GM10266 (cell line): ENCODE measurements around the gene LRIG3.
"Not testable (repeated sequence)": the region's sequence is repeated elsewhere in the genome, so short reads cannot be mapped to it uniquely, and the experiment has no call there.

Source experiments
- DNase-seq: peaks from one replicate; pipeline ENCODE4 v3.0.0; 2012; ENCODE audit errors: extremely low spot score
- CTCF ChIP-seq: IDR thresholded peaks from 2 replicates; pipeline ENCODE4 v1.5.1; 2012; ENCODE audit warnings: mild to moderate bottlenecking, low read depth; ENCODE audit not compliant: control insufficient read depth, insufficient read depth; ENCODE audit errors: missing control alignments

Gene LRIG3

GRCh38 chr12:58915634-58916033 lies 4.7 kb downstream of the LRIG3 start:
- TF ChIP-seq CTCF = no peak
- no peak for DNase-seq

GRCh38 chr12:58915037-58915436 lies 5.3 kb downstream of the LRIG3 start:
- no peak for TF ChIP-seq CTCF
- DNase-seq = no peak

- DNase-seq = no peak
- no peak for TF ChIP-seq CTCF
Observed at GRCh38 chr12:58914457-58914856, 5.8 kb downstream of the LRIG3 start.

- no peak for DNase-seq
- TF ChIP-seq CTCF = no peak
Observed at GRCh38 chr12:58907391-58907790, 12.9 kb downstream of the LRIG3 start.

GRCh38 chr12:58906917-58907316 lies 13.4 kb downstream of the LRIG3 start:
- no peak for TF ChIP-seq CTCF
- DNase-seq = no peak

GRCh38 chr12:58905422-58905821 lies 14.9 kb downstream of the LRIG3 start:
- DNase-seq = no peak
- TF ChIP-seq CTCF = no peak

GRCh38 chr12:58902726-58903125 lies 17.6 kb downstream of the LRIG3 start:
- DNase-seq = not testable (repeated sequence)

- no peak for DNase-seq
- TF ChIP-seq CTCF = no peak
Observed at GRCh38 chr12:58901664-58902063, 18.6 kb downstream of the LRIG3 start.
